CD4-positive, alpha-beta T cell treated with Interleukin-4 for 4 hours (primary cell): ENCODE measurements around the gene NR2F2.

Experiments
- DNase-seq: peaks from one replicate; pipeline ENCODE4 v3.0.0-alpha.2; 2020

Gene NR2F2

DNA sequence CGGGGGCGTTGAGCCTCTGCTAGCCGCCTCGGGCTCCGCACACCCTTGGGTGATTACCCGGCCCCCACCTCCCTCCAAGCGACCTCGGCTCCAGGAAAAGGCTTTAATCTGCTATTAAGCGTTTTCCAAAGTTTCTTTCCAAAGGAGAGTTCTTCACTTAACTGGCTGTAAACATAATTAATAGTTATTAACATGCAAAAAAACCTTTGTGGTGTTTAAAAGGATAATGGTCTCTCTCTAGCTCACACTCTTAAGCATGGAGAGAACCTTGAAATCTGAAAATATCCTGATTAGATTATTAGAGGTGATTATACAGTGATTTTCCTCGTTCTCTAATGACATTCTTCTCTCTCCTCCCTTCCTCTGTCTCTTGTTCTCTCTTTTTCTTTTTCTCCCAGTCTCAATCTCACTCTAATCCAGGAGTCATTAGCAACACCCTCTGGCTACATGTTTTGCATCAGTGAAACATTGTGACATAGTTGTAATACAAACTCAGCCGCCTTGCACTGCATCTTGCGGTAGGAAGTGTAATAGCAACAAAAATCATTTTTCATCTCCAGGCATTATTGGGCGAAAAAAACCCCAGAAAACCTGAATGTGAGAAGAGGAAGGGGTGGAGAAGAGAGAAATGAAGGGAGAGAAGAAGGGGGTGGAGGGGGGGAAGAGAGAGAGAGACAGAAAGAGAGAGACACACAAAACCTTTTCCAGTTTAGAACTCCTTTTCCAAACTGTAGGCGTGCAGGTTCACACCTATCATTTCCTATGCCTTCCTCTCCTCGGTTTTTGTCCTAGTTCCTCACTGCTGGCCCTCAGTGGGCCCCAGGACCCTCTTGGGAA, 24.4 kb downstream of the NR2F2 start:
- DNase-seq = no peak

- no peak for DNase-seq
Observed at GRCh38 chr15:96355568-96356187, 25.2 kb downstream of the NR2F2 start.

DNA sequence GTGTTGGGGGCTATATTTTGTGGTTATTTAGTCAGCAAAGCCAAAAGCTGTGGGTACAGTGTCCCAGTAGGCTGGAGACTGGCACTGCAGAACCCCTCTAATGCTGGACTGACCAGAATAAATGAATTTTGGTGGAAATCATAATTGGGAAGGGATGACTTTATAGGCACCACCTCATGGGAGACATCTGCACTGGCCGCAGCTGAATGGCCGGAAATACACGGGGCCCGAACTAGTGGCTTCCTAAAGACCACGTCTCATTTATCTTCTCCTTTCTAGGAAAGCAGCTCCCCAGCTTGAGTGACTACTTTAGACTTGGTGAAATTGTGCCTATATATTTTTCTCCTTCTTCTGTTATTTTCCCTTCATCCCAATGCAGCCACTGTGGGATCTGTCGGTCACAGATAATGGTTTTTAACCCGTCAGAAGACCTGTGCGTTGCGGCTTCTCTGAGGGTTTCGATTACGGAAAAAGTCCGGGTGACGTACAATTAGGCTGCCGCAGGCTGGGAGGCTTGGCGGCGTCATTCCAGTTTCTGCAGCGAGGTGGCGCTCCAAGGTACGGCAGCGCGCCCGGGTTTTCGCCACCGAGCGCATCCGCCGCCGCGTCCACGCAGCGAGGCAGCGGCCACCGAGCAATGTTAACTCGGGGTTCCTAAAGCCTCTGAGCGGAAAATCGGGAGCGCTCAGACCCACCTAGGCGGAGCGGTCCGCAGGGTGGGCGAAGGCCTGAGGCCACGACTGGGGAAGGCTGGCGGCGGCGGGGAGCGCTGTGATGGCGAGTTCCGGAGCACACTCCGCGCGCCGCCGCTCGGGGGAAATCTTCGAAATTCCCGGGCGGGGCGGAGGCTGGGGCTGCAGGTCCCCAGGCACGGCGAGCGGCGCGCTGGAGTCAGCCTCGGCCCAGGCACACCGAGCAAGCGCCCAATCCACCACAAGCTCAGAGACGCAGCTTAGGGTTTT, 26.3 kb downstream of the NR2F2 start:
- DNase-seq = peak; percentile 35

GRCh38 chr15:96358001-96358801, 27.7 kb downstream of the NR2F2 start:
- no peak for DNase-seq

GRCh38 chr15:96358821-96359615, 28.5 kb downstream of the NR2F2 start:
- DNase-seq = no peak

GRCh38 chr15:96359616-96360521, 29.4 kb downstream of the NR2F2 start:
- no peak for DNase-seq

DNA sequence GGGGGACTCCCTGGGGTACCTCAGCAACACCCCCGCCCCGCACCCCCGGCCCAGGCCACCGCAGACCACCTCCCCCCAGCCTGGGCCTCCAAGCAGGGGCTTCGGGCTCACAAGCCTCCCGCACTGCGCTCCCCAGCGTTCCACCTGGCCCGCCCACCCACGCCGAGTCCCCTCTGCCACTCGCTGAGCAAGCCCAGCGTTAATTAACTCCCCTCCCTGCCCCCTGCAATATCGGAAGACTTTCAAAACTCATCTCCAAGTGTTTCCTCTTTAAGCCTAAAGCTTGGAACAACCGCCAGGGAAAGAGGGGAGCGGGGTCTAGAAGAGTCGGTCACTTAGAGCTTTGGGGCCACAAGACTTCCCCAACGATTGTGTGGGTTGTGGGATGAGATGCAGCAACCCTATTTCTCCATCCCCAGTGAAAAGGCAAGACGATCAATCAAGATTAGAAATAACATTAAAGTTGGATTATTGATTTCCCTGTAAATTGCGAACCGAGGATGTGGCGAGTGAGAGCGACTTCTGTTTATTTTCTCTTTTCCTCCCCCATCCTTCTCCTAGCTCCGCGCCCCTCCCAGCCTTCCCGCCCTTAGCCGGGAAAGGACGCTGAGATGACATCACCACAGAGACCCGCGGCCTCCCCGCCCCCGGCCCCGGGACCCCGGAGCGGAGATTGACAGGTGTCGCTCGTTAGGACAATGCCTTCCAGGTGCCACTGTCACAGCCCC, 30.2 kb downstream of the NR2F2 start:
- DNase-seq = no peak

GRCh38 chr15:96361309-96362010, 31.0 kb downstream of the NR2F2 start:
- DNase-seq = no peak

GRCh38 chr15:96362011-96362754, 31.7 kb downstream of the NR2F2 start:
- no peak for DNase-seq

DNA sequence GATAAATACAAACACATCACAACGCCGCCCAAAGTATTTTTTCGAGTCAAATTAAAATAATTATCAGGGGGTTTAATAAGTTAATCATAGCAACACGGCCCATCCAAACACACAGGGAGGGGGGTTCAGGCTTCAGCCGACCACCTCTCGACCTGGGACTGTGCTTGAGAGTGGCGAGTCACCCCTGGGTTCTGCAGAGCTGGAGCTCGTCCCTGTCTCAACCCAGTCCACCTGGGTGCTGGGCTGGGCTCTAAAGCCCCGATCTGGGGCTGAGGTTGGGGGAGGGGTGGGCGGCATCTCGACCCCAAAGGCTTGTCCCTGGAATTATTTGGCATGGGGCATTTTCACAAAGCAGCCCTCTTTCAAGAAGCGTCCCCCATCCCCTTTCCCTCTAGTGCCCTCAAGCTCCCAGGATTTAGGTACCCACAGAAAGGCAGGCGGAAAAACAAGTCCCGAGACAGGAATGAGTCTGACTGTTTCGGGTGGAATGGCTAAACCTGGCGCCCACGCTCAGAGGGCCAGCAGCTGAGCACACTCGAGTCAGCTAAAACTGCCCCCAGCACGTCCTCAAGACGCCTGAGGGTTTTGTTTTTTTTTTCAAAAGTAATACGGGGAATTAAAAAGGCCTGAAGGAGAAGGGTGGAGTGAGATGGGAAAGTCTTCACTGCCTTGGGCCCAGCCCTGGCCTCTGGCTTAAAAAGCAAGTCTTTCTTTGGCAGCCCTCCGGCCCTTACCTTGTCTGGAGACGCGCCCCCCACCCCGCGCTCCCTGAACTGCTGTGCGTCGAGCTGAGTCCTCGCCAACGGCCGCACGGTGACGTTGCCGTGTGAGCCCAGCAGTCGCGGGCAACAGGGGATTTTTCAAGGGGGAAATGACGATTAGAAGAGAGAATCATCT, 32.5 kb downstream of the NR2F2 start:
- DNase-seq = no peak

DNA sequence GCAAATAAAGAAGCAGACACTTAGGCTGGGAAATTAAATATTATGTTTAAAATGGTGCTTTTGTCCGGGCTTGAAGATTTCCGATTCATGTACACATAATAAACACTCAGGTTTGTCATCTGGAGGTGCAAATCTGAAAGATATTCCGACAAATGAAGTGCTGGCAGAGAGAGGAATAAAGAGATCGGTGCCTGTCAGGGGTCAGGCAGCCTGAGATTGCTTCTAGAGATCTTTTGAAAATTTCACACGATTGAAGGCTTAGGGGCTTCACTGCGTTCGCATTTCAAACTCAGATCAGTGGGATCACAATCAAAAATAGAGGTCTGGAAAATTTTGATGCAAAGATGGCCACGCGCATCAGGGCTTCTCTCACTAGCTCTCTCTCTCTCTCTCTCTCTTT, 33.2 kb downstream of the NR2F2 start:
- no peak for DNase-seq

GRCh38 chr15:96365781-96366525, 35.5 kb downstream of the NR2F2 start:
- DNase-seq = no peak

DNA sequence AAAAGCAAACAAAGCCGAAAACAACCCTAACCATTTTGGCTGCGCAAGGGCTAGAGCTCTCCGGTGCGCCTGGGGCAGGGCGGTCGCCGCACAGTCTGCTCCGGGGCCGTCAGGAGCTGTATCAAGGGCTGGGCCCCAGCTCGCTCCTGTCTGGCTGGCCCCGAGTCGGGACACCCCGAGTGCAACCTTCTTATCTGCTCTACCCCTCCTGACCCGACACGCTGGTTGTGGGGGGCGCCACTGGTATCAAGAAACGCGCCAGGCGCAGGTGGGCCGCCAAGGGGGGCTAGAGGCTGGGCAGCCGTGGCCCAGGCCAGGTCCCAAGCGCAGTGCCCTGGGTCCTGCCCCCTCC, 36.0 kb downstream of the NR2F2 start:
- no peak for DNase-seq

DNA sequence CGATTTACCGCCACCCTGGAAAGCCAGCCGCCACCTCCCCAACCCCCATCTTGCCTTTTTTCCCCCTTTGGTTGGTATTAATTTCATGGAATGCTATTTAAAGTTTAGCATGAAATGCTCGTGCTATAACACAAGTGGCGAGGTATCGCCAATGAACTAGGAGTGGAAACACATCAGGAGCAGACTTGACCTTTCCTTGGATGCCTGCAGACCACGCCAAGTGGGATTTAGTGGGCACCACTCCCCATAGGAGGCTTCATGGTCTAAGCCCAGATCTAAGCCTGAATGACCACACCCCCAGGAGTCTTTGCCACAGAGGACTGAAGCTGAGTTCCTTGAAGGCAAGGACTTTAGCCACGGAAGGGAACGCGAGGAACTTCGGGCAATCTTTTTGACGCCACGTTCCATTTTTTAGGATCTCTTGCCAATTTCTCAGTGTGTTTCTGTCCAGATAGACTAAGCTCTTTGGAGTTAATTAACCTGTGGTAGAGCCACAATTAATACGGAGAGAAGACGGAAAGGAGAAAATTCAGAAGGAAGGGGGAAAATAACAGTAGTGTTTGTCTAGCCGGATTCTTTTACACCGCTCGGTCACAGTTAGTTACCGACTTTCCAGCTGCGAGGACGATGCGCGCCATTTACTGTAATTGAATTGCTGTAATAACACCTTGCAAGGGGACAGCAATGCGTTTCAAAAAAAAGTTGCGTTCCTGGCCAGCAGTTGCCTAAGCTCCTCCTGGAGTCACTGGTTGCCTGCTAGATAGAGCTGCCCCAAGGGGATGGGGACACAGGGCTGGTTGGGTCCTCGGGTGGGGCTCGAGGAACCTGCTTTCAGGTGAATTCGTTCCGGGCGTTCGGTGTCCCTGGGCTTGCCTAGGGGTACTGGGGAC, 37.1 kb downstream of the NR2F2 start:
- no peak for DNase-seq

GRCh38 chr15:96369351-96369750, 38.9 kb downstream of the NR2F2 start:
- DNase-seq = no peak
